SK-N-SH (cell line): ENCODE measurements around the gene MTCH1.

Experiments used
- CTCF ChIP-seq: fragments of 200-600 bp; sonication (generic); IDR thresholded peaks from 2 replicates; pipeline ENCODE4 v1.6.1; 2017; ENCODE audit warnings: antibody characterized with exemption, mild to moderate bottlenecking, moderate library complexity
- EP300 ChIP-seq, 2 experiments: IDR thresholded peaks; 2 replicates each; pipeline versions ENCODE4 v1.4.0 to v1.6.1; 2012; ENCODE audit warnings: borderline replicate concordance in 1 of 2, low read depth in 1 of 2, low read length in 1 of 2
- EZH2phosphoT487 ChIP-seq: fragments of 200-600 bp; sonication (generic); IDR thresholded peaks from 2 replicates; pipeline ENCODE4 v1.6.1; 2017; ENCODE audit warnings: low read depth, mixed run types, mild to moderate bottlenecking, antibody characterized with exemption, moderate library complexity, borderline replicate concordance
- FOXM1 ChIP-seq: IDR thresholded peaks from 2 replicates; pipeline ENCODE4 v1.4.0; 2012; ENCODE audit warnings: low read depth, mild to moderate bottlenecking
- JUND ChIP-seq: IDR thresholded peaks from 2 replicates; pipeline ENCODE4 v1.4.0; 2012
- MAX ChIP-seq: IDR thresholded peaks from 2 replicates; pipeline ENCODE4 v1.4.0; 2012; ENCODE audit warnings: low read depth
- NFIC ChIP-seq: IDR thresholded peaks from 2 replicates; pipeline ENCODE4 v1.4.0; 2012; ENCODE audit warnings: borderline replicate concordance
- RAD21 ChIP-seq: IDR thresholded peaks from 2 replicates; pipeline ENCODE4 v1.6.1; 2012; ENCODE audit warnings: mild to moderate bottlenecking, low read length
- RCOR1 ChIP-seq: fragments of 150-350 bp; IDR thresholded peaks from 2 replicates; pipeline ENCODE4 v1.6.1; 2017; ENCODE audit warnings: antibody characterized with exemption, low read length
- TCF12 ChIP-seq: IDR thresholded peaks from 2 replicates; pipeline ENCODE4 v1.4.0; 2012
- USF1 ChIP-seq: IDR thresholded peaks from 2 replicates; pipeline ENCODE4 v1.4.0; 2012; ENCODE audit warnings: low read depth, borderline replicate concordance
- USF2 ChIP-seq: fragments of 150-350 bp; IDR thresholded peaks from 2 replicates; pipeline ENCODE4 v1.6.1; 2017; ENCODE audit warnings: antibody characterized with exemption, low read length, low read depth, borderline replicate concordance
- ZBTB33 ChIP-seq: IDR thresholded peaks from 2 replicates; pipeline ENCODE4 v1.4.0; 2012; ENCODE audit warnings: low read depth, borderline replicate concordance

- no peak for TF ChIP-seq CTCF
- TF ChIP-seq USF2: no peak
- no peak for TF ChIP-seq FOXM1
- no peak for TF ChIP-seq EZH2phosphoT487
- no peak for TF ChIP-seq EP300 (IDR thresholded peaks at IDR 0.05; ENCODE audit: borderline replicate concordance in 1 of 2, low read depth in 1 of 2, low read length in 1 of 2)
- no peak for TF ChIP-seq ZBTB33
- no peak for TF ChIP-seq RAD21
- TF ChIP-seq JUND: no peak
- TF ChIP-seq NFIC: no peak
- no peak for TF ChIP-seq USF1
- no peak for TF ChIP-seq TCF12
- no peak for TF ChIP-seq RCOR1
- no peak for TF ChIP-seq MAX
Observed at GRCh38 chr6:36998723-36999038, 12.7 kb upstream of the MTCH1 start.
